Trophoblast cell (in vitro differentiated cells and primary cell): ENCODE measurements around the gene MSL1.

Experiments
- DNase-seq, 2 donors: peaks; one replicate each; pipeline ENCODE4 v3.0.0-alpha.2; 2016
- H2AFZ ChIP-seq: 2 replicates; pipeline ENCODE4 v1.6.1; 2013; ENCODE audit warnings: low read length, moderate library complexity, mild to moderate bottlenecking; ENCODE audit not compliant: insufficient read depth, poor library complexity
- H2AK5ac ChIP-seq: 2 replicates; pipeline ENCODE4 v1.6.1; 2013; ENCODE audit warnings: mild to moderate bottlenecking, low read length
- H2BK120ac ChIP-seq: 2 replicates; pipeline ENCODE4 v1.6.1; 2013; ENCODE audit warnings: low read length, mild to moderate bottlenecking, moderate library complexity; ENCODE audit not compliant: insufficient read depth, poor library complexity
- H2BK12ac ChIP-seq: 2 replicates; pipeline ENCODE4 v1.6.1; 2013; ENCODE audit warnings: mild to moderate bottlenecking, low read length, moderate library complexity
- H2BK5ac ChIP-seq: 2 replicates; pipeline ENCODE4 v1.6.1; 2013; ENCODE audit warnings: low read length, low read depth, moderate library complexity, mild to moderate bottlenecking; ENCODE audit not compliant: poor library complexity
- H3K14ac ChIP-seq: 2 replicates; pipeline ENCODE4 v1.6.1; 2013; ENCODE audit warnings: mild to moderate bottlenecking, low read length
- H3K18ac ChIP-seq: 2 replicates; pipeline ENCODE4 v1.6.1; 2013; ENCODE audit warnings: mild to moderate bottlenecking, low read length
- H3K23ac ChIP-seq: 2 replicates; pipeline ENCODE4 v1.6.1; 2013; ENCODE audit warnings: low read length
- H3K27ac ChIP-seq: 2 replicates; pipeline ENCODE4 v1.5.1; 2013; ENCODE audit warnings: low read depth, mild to moderate bottlenecking, inconsistent platforms, low read length, moderate library complexity
- H3K27me3 ChIP-seq: 2 replicates; pipeline ENCODE4 v1.6.1; 2013; ENCODE audit warnings: inconsistent platforms, mild to moderate bottlenecking, low read length, moderate library complexity; ENCODE audit not compliant: insufficient read depth
- H3K36me3 ChIP-seq, 2 experiments: 1 replicate in 1 of 2; 2 replicates in 1 of 2; pipeline ENCODE4 v1.6.1; 2013; ENCODE audit warnings: low read length in 2 of 2, mild to moderate bottlenecking in 2 of 2, moderate library complexity in 1 of 2; ENCODE audit not compliant: insufficient read depth in 2 of 2, control insufficient read depth in 1 of 2
- H3K4ac ChIP-seq: 2 replicates; pipeline ENCODE4 v1.6.1; 2013; ENCODE audit warnings: low read depth, mild to moderate bottlenecking, low read length, moderate library complexity
- H3K4me1 ChIP-seq, 2 experiments: 1 replicate in 1 of 2; 2 replicates in 1 of 2; pipeline ENCODE4 v1.6.1; 2013; ENCODE audit warnings: low read length in 2 of 2, mild to moderate bottlenecking in 2 of 2, moderate library complexity in 1 of 2; ENCODE audit not compliant: insufficient read depth in 2 of 2, control insufficient read depth in 1 of 2
- H3K4me2 ChIP-seq: 2 replicates; pipeline ENCODE4 v1.6.1; 2013; ENCODE audit warnings: inconsistent platforms, mild to moderate bottlenecking, low read length, moderate library complexity
- H3K4me3 ChIP-seq: 2 replicates; pipeline ENCODE4 v1.5.1; 2013; ENCODE audit warnings: mild to moderate bottlenecking, low read depth, low read length, inconsistent platforms
- H3K79me1 ChIP-seq: one replicate; pipeline ENCODE4 v1.6.1; 2013; ENCODE audit warnings: low read length
- H3K79me2 ChIP-seq: 2 replicates; pipeline ENCODE4 v1.6.1; 2013; ENCODE audit warnings: low read length, mild to moderate bottlenecking; ENCODE audit not compliant: control insufficient read depth, insufficient read depth, poor library complexity
- H3K9ac ChIP-seq: 2 replicates; pipeline ENCODE4 v1.6.1; 2013; ENCODE audit warnings: mild to moderate bottlenecking, low read length
- H3K9me3 ChIP-seq: 2 replicates; pipeline ENCODE4 v1.6.1; 2013; ENCODE audit warnings: low read depth, mild to moderate bottlenecking, control low read depth, inconsistent platforms, low read length; ENCODE audit not compliant: insufficient read depth
- H4K12ac ChIP-seq: 2 replicates; pipeline ENCODE4 v1.6.1; 2013; ENCODE audit warnings: low read depth, mild to moderate bottlenecking, low read length, moderate library complexity
- H4K8ac ChIP-seq: 2 replicates; pipeline ENCODE4 v1.6.1; 2013; ENCODE audit warnings: low read depth, mild to moderate bottlenecking, low read length, moderate library complexity
- H4K91ac ChIP-seq: one replicate; pipeline ENCODE4 v1.6.1; 2013; ENCODE audit warnings: low read depth, mild to moderate bottlenecking, low read length, moderate library complexity
- WGBS: extraction: QIAGEN DNeasy Blood & Tissue Kit; methylation state at CpG from one replicate; pipeline ENCODE4 v1.1.7; 2013; ENCODE audit warnings: missing lambda C conversion rate; ENCODE audit not compliant: insufficient read length, insufficient coverage; ENCODE audit errors: extremely low coverage; 5-methylcytosine and 5-hydroxymethylcytosine counted together

Gene MSL1

DNA sequence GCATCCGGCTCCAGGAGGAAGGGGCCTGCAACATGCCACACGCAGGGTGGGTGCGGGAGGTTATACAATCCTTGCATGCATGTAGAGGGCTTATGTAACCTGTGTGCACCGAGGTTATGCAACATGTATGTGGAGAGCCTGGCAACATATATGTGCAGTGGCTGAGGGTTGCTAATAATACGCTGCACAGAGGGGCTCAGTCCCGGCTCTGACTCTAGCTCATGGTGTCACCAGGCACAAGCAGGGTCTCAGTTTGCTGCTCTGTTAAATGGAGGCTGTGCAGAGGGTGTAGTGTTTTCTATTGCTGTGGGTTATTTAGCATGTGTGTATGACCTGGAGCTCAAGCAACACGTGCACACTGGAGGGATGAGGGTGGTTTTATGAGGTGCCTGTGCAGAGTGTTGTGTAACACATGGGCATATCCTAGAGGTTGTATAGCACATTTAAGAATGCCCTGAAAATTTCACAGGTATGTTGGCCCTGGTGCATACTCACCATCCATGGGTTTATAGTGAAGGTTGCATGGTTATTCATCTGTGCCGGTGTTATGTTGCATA, 45.8 kb upstream of the MSL1 start:
- no peaks in the 10 kb centered on the region for H3K27me3 ChIP-seq
- no peak overlapping the region for H4K8ac ChIP-seq
- H3K9ac ChIP-seq: no peak overlapping the region
- H2BK12ac ChIP-seq: no peak overlapping the region
- H3K4me3 ChIP-seq: no peak overlapping the region
- no peak overlapping the region for H3K14ac ChIP-seq
- H4K91ac ChIP-seq: no peak overlapping the region
- H2BK5ac ChIP-seq: no peak overlapping the region
- H2AFZ ChIP-seq: no peak overlapping the region
- no peak overlapping the region for H3K4ac ChIP-seq
- no peak overlapping the region for H2AK5ac ChIP-seq
- WGBS: no CpG with 5 or more reads among the region's 8 CpGs
- H3K23ac ChIP-seq: no peak overlapping the region
- no peak overlapping the region for H3K4me2 ChIP-seq
- H3K27ac ChIP-seq: no peak overlapping the region
- no peaks in the 10 kb centered on the region for H3K9me3 ChIP-seq
- H3K79me2 ChIP-seq: no peaks in the 10 kb centered on the region
- H3K36me3 ChIP-seq: peaks cover 0 to 3% of the 10 kb centered on the region in 2 experiments
- no peak overlapping the region for H4K12ac ChIP-seq
- no peak overlapping the region for H3K18ac ChIP-seq
- H2BK120ac ChIP-seq: no peak overlapping the region
- H3K4me1 ChIP-seq: peaks cover 3 to 4% of the 10 kb centered on the region in 2 experiments
- no peak for DNase-seq
- no peaks in the 10 kb centered on the region for H3K79me1 ChIP-seq

DNA sequence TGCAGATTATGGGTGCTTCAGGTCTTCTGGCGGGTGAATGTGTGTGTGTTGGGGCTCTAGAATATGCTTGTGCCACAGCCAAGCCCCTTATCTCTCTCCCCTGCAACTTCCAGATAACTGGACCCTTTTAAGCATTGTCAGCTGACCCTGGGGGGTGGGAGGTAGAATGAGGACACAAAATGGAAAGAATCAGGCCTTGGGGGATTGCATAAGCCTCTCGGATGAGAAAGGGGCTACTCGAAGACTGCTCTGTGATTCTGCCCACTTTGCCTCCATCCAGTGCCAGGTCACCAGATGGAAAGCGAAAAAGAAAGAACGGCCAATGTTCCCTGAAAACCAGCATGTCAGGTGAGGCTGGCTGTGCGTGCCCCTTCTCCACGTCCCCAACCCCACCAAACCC, 45.2 kb upstream of the MSL1 start:
- H4K91ac ChIP-seq: no peak overlapping the region
- peaks cover 0 to 3% of the 10 kb centered on the region in 2 experiments for H3K36me3 ChIP-seq
- H3K27ac ChIP-seq: no peak overlapping the region
- H2AFZ ChIP-seq: no peak overlapping the region
- no peak overlapping the region for H3K4me3 ChIP-seq
- H3K9me3 ChIP-seq: no peaks in the 10 kb centered on the region
- no peak overlapping the region for H3K9ac ChIP-seq
- H4K8ac ChIP-seq: no peak overlapping the region
- no peak overlapping the region for H2BK5ac ChIP-seq
- H2BK120ac ChIP-seq: no peak overlapping the region
- no peaks in the 10 kb centered on the region for H3K79me2 ChIP-seq
- H3K14ac ChIP-seq: no peak overlapping the region
- no peak overlapping the region for H3K18ac ChIP-seq
- no peak overlapping the region for H3K4me2 ChIP-seq
- no CpG with 5 or more reads among the region's 7 CpGs for WGBS
- H2AK5ac ChIP-seq: no peak overlapping the region
- H3K23ac ChIP-seq: no peak overlapping the region
- no peak for DNase-seq
- no peak overlapping the region for H2BK12ac ChIP-seq
- peaks cover 3 to 4% of the 10 kb centered on the region in 2 experiments for H3K4me1 ChIP-seq
- no peaks in the 10 kb centered on the region for H3K79me1 ChIP-seq
- H4K12ac ChIP-seq: no peak overlapping the region
- no peak overlapping the region for H3K4ac ChIP-seq
- H3K27me3 ChIP-seq: no peaks in the 10 kb centered on the region

DNA sequence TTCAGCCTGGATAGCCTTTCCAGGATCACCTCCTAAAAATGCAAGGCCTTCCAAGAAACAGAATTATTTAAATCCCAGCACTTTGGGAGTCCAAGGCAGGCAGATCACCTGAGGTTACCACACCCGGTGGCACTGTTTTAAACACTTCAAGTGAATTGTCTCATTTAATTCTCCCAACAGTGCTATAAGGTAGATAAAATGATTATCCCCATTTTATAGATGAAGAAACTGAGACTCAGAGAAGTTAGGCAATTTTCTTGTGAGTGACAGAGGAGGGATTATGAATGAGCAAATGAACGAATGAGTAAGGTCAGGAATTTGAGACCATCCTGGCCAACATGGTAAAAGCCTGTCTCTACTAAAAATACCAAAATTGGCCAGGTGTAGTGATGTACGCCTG, 42.2 kb upstream of the MSL1 start:
- Histone ChIP-seq H4K91ac (no peak overlapping the region), H3K14ac (no peak overlapping the region), H3K18ac (no peak overlapping the region), H4K12ac (no peak overlapping the region), H3K36me3 (peaks cover 0 to 1% of the 10 kb centered on the region in 2 experiments), H3K9me3 (no peaks in the 10 kb centered on the region), H2BK120ac (no peak overlapping the region), H3K27me3 (no peaks in the 10 kb centered on the region), H3K4me3 (no peak overlapping the region), H2BK5ac (no peak overlapping the region), H3K4ac (no peak overlapping the region), H3K9ac (no peak overlapping the region), H2AFZ (no peak overlapping the region), H2AK5ac (no peak overlapping the region), H3K23ac (no peak overlapping the region), H2BK12ac (no peak overlapping the region), H3K4me1 (peaks cover 3 to 4% of the 10 kb centered on the region in 2 experiments), H3K4me2 (no peak overlapping the region), H4K8ac (no peak overlapping the region), H3K79me2 (no peaks in the 10 kb centered on the region), H3K27ac (no peak overlapping the region), H3K79me1 (no peaks in the 10 kb centered on the region)
- DNase-seq: no peak
- no CpG with 5 or more reads among the region's 3 CpGs for WGBS

DNA sequence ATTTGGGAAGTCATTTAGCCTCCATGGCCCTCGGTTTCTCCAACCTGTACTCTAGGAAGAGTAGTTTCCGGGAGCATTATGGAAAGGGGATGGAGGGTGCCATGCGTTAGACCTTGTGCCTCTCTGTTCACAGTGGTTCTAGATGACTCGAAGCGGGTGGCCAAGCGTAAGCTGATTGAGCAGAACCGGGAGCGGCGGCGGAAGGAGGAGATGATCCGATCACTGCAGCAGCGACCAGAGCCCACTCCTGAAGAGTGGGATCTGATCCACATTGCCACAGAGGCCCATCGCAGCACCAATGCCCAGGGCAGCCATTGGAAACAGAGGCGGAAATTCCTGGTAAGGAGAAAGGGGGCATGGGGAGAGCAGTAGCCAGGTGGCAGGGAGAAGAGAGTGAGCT, 37.3 kb upstream of the MSL1 start:
- H3K4ac ChIP-seq: no peak overlapping the region
- peaks cover 10 to 14% of the 10 kb centered on the region in 2 experiments for H3K36me3 ChIP-seq
- H3K27ac ChIP-seq: no peak overlapping the region
- H3K23ac ChIP-seq: no peak overlapping the region
- H4K91ac ChIP-seq: no peak overlapping the region
- no peaks in the 10 kb centered on the region for H3K4me1 ChIP-seq
- no peak overlapping the region for H3K14ac ChIP-seq
- no peak overlapping the region for H4K8ac ChIP-seq
- H3K79me2 ChIP-seq: no peaks in the 10 kb centered on the region
- no peak overlapping the region for H2AFZ ChIP-seq
- no peak for DNase-seq
- no peak overlapping the region for H2BK12ac ChIP-seq
- H4K12ac ChIP-seq: no peak overlapping the region
- no peak overlapping the region for H3K18ac ChIP-seq
- no peak overlapping the region for H3K4me3 ChIP-seq
- H3K9ac ChIP-seq: no peak overlapping the region
- H3K79me1 ChIP-seq: no peaks in the 10 kb centered on the region
- no peak overlapping the region for H2BK120ac ChIP-seq
- H2AK5ac ChIP-seq: no peak overlapping the region
- WGBS: no CpG with 5 or more reads among the region's 14 CpGs
- H3K9me3 ChIP-seq: peaks cover 2% of the 10 kb centered on the region
- no peaks in the 10 kb centered on the region for H3K27me3 ChIP-seq
- H3K4me2 ChIP-seq: no peak overlapping the region
- H2BK5ac ChIP-seq: no peak overlapping the region
